AG04450 (cell line): ENCODE measurements around the gene MALT1. TPM values are rescaled to one million over a fixed set of nuclear protein-coding genes. Genes with fewer than 3 reads are reported as not detected.

ENCODE experiments used
- CTCF ChIA-PET: fragments of 300-600, 350-600 bp; formaldehyde crosslinking; extraction: SDS; loops from one replicate; lab custom pipeline; 2022; ENCODE audit warnings: antibody characterized with exemption, inconsistent platforms; lab: Charles Lee
- POLR2A ChIA-PET: fragments of 350-600 bp; formaldehyde crosslinking; extraction: SDS; loops from one replicate; lab custom pipeline; 2021; ENCODE audit warnings: antibody characterized with exemption, inconsistent platforms; lab: Yijun Ruan, JAX
- DNase-seq: peaks from one replicate; pipeline ENCODE4 v3.0.0-alpha.2; 2011; ENCODE audit warnings: low read depth, low spot score
- H3K27ac ChIP-seq: one replicate; pipeline ENCODE4 v1.5.1; 2012; ENCODE audit warnings: low read depth, low read length, control low read depth
- H3K27me3 ChIP-seq: one replicate; pipeline ENCODE4 v1.6.0; 2012; ENCODE audit warnings: low read length; ENCODE audit not compliant: control insufficient read depth, insufficient read depth
- H3K4me3 ChIP-seq: 2 replicates; pipeline ENCODE4 v1.5.1; 2011; ENCODE audit warnings: mild to moderate bottlenecking, low read depth, low read length, control low read depth
- H3K9me3 ChIP-seq: 2 replicates; pipeline ENCODE4 v1.5.1; 2012; ENCODE audit warnings: low read length; ENCODE audit not compliant: control insufficient read depth, insufficient read depth
- polyA plus RNA-seq: library from polyadenylated mRNA; depleted of rRNA; stranded (reverse); fragments of >200 nt; gene quantifications from 2 replicates; pipeline ENCODE4 v1.2.3, GENCODE V29; 2011
- TF ChIP-seq, protein P1 (sequence below): IDR thresholded peaks from 2 replicates; pipeline ENCODE4 v1.5.1; 2011; ENCODE audit warnings: low read depth, low read length, control low read depth, inconsistent platforms

The MALT1 gene
- polyA plus RNA-seq, 1 experiment = 24.3 TPM

DNA sequence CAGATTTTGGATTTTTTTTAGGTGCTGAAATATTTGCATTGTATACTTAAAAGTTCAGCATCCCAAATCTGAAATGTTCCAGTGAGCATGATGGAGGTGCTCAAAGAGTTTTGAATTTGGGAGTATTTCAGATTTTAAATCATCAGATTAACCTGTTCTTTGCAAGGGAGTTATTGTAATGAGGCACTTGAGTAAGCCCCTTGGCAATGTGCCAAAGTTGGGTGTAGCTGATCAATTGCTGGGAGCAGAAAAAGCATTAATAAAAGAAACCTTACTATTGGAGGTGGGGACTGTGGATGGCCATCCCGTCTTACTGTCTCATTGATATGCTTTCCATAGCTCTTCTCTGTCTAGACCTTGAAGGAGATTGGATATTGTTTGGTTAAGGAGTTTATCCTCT, 28.3 kb downstream of the MALT1 start:
- ChIA-PET CTCF (interaction anchor here (0.5 to 1.5 kb wide), 2 partner anchors 171 to 351 kb away, joined by 3 to 5 read pairs; no protein-coding TSS in a partner anchor), POLR2A (interaction anchor here (0.7 kb wide), 1 partner anchor 28 kb away, joined by 5 read pairs; the partner anchor contains the start of gene MALT1)
- Histone ChIP-seq H3K4me3 (no peak overlapping the region), H3K27me3 (no peaks in the 10 kb centered on the region), H3K27ac (no peak overlapping the region), H3K9me3 (no peaks in the 10 kb centered on the region)
- TF ChIP-seq, protein P1, sequence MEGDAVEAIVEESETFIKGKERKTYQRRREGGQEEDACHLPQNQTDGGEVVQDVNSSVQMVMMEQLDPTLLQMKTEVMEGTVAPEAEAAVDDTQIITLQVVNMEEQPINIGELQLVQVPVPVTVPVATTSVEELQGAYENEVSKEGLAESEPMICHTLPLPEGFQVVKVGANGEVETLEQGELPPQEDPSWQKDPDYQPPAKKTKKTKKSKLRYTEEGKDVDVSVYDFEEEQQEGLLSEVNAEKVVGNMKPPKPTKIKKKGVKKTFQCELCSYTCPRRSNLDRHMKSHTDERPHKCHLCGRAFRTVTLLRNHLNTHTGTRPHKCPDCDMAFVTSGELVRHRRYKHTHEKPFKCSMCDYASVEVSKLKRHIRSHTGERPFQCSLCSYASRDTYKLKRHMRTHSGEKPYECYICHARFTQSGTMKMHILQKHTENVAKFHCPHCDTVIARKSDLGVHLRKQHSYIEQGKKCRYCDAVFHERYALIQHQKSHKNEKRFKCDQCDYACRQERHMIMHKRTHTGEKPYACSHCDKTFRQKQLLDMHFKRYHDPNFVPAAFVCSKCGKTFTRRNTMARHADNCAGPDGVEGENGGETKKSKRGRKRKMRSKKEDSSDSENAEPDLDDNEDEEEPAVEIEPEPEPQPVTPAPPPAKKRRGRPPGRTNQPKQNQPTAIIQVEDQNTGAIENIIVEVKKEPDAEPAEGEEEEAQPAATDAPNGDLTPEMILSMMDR = no peak
- DNase-seq = no peak

DNA sequence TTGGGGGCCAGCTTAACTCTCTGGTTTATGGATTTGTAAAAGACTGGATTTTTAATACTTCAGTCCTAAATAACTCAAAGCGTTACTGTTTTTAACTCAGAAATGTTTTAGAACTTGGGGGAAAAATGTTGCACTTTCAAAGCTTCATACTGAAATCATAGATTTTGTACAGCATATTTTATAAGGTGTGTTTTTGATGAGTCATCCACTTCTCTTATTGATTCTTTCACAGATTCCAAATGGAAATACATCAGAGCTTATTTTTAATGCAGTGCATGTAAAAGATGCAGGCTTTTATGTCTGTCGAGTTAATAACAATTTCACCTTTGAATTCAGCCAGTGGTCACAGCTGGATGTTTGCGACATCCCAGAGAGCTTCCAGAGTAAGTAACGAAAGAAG, 28.9 kb downstream of the MALT1 start:
- Histone ChIP-seq H3K4me3 (no peak overlapping the region), H3K9me3 (no peaks in the 10 kb centered on the region), H3K27me3 (no peaks in the 10 kb centered on the region), H3K27ac (no peak overlapping the region)
- ChIA-PET CTCF (interaction anchor here (0.5 to 1.0 kb wide), 2 partner anchors 29 to 64 kb away, joined by 3 to 5 read pairs; partner anchors contain the start of gene MALT1), POLR2A (interaction anchor here (0.7 kb wide), 1 partner anchor 29 kb away, joined by 5 read pairs; the partner anchor contains the start of gene MALT1)
- TF ChIP-seq, protein P1 = no peak
- no peak for DNase-seq

DNA sequence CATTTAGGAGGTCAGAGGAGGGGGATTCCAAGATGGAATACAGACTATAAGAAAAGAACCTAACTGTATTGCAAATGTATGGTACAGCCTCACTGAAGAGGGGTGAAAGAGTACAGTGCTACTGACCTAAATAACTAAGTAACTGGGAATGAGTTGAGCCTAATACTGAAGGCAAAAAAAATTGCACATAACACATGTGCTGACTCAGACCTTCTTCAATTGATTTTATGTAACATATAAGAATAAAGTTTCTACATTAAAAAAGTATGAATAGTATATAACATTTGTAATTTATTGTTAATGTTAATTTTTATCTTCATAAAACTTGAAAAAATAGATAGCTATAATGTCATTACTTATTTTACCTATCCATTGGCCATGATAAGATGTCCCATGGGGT, 41.7 kb downstream of the MALT1 start:
- TF ChIP-seq, protein P1 = no peak
- Histone ChIP-seq H3K9me3 (no peaks in the 10 kb centered on the region), H3K27me3 (no peaks in the 10 kb centered on the region), H3K4me3 (no peak overlapping the region), H3K27ac (no peak overlapping the region)
- ChIA-PET POLR2A (no interaction called here), CTCF (no interaction called here)
- DNase-seq = no peak

DNA sequence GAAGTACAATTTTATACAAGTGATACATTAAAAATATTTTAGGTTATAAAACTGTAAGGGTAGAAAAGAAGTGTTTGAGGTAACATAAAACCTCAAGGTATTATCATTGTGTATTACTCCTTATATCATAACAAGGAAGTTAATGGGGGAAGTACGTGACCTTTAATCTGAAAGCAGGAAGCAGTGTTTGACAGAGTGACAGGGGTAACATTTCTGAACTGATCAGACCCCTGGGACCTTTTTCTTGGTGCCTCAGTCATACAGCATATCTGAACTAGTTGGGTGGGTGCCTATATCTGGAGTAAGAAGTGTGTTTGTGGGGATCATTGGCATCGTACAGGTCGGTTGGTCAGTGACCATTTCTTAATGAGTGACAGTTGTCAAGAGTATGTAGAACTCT, 43.0 kb downstream of the MALT1 start:
- POLR2A ChIA-PET = no interaction called here

DNA sequence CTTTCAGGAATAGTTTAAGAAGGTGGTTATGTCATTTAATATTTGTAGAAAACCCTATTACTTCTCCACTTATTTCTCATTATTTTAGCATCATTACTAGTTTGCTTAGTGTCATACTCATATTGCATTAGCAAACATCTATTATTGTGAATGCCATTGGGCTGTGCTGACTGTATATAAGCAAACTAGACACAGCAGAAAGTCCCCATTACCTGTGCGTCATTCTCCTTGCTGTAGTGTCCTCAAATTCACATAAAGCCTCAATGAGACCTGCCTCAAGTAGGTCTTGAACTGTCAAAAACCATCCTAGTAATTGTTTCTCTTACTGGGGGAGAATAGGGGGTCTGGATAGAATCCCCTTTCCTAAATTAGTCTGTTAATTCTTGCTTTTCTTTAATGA, 43.6 kb downstream of the MALT1 start:
- H3K9me3 ChIP-seq = no peaks in the 10 kb centered on the region
- H3K27ac ChIP-seq = no peak overlapping the region
- ChIA-PET CTCF (no interaction called here), POLR2A (no interaction called here)
- H3K4me3 ChIP-seq = no peak overlapping the region
- H3K27me3 ChIP-seq = no peaks in the 10 kb centered on the region
- TF ChIP-seq, protein P1 = no peak
- DNase-seq = no peak

More for the DNA sequence above, 43.0 kb downstream of the MALT1 start:
- H3K4me3 ChIP-seq = no peak overlapping the region
- H3K27me3 ChIP-seq = no peaks in the 10 kb centered on the region
- no peaks in the 10 kb centered on the region for H3K9me3 ChIP-seq
- DNase-seq = no peak
- CTCF ChIA-PET = no interaction called here
- TF ChIP-seq, protein P1 = no peak
- no peak overlapping the region for H3K27ac ChIP-seq
